Osteocyte (in vitro differentiated cells): ENCODE data around the gene ZNF501. TPM values are rescaled to one million over a fixed set of nuclear protein-coding genes. Genes with fewer than 3 reads are reported as not detected.

Experiments
- DNase-seq: peaks from one replicate; pipeline ENCODE4 v3.0.0; 2021; ENCODE audit warnings: mixed read lengths; ENCODE audit not compliant: unreplicated experiment; ENCODE audit errors: extremely low spot score
- H3K27ac Mint-ChIP-seq: one replicate; pipeline ENCODE4 v1.8.0; 2021; ENCODE audit warnings: mild to moderate bottlenecking, mixed read lengths; ENCODE audit not compliant: unreplicated experiment
- H3K27me3 Mint-ChIP-seq: one replicate; pipeline ENCODE4 v1.8.0; 2021; ENCODE audit warnings: mixed read lengths; ENCODE audit not compliant: unreplicated experiment
- H3K36me3 Mint-ChIP-seq: one replicate; pipeline ENCODE4 v1.8.0; 2021; ENCODE audit warnings: mixed read lengths; ENCODE audit not compliant: unreplicated experiment
- H3K4me1 Mint-ChIP-seq: one replicate; pipeline ENCODE4 v1.8.0; 2021; ENCODE audit warnings: mixed read lengths; ENCODE audit not compliant: unreplicated experiment
- H3K4me3 Mint-ChIP-seq: one replicate; pipeline ENCODE4 v1.8.0; 2021; ENCODE audit warnings: mild to moderate bottlenecking, moderate library complexity, mixed read lengths; ENCODE audit not compliant: unreplicated experiment
- H3K9me3 Mint-ChIP-seq: one replicate; pipeline ENCODE4 v1.8.0; 2021; ENCODE audit warnings: mixed read lengths; ENCODE audit not compliant: unreplicated experiment
- total RNA-seq: library from RNA; stranded (reverse); gene quantifications from 2 replicates; pipeline ENCODE4 v1.2.1, GENCODE V29; 2021
- TF ChIP-seq, protein P1 (sequence below): fragments of 200-600 bp; sonication (generic); IDR thresholded peaks from 2 replicates; pipeline ENCODE4 v1.5.0; 2021; ENCODE audit warnings: antibody characterized with exemption, mild to moderate bottlenecking, moderate library complexity

Gene ZNF501
- total RNA-seq, 1 donor from 2014 or later: 4.0 TPM

DNA sequence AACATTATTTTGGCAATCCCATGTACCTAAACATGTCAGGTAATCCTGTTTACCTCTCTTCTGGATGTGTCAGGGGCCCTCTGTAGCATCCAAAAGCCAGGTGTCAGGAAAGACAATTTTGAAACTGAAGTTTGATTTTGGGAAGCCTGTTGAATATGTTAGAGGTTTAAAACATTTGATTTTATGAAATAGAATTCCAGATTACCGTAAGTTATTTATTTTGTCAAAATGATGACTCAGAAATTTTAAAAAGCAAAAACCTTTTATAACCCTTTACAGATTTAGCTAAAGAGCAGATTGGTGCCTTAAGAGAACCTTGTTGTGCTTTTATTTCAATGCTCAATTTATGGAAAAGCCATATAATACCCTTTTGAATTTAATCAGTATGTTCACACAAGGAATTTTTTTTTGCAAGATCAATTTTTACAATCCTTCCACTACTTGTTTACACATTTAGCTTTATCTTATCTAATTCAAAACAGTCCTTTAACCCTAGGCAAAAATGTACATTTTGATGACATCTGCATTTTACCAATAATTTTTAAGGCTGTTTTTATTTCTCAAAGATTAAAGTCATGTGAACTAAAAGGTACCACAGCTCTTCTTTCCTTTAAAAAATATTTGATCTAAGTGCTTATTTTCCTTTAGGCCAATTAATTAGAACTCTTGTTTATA lies 42.1 kb downstream of the ZNF501 start:
- Mint-ChIP-seq H3K27me3 (no peaks in the 10 kb centered on the region), H3K27ac (no peak overlapping the region), H3K9me3 (peaks cover 14% of the 10 kb centered on the region), H3K36me3 (peaks cover 13% of the 10 kb centered on the region), H3K4me1 (no peaks in the 10 kb centered on the region), H3K4me3 (no peak overlapping the region)
- DNase-seq: no peak
- TF ChIP-seq, protein P1, sequence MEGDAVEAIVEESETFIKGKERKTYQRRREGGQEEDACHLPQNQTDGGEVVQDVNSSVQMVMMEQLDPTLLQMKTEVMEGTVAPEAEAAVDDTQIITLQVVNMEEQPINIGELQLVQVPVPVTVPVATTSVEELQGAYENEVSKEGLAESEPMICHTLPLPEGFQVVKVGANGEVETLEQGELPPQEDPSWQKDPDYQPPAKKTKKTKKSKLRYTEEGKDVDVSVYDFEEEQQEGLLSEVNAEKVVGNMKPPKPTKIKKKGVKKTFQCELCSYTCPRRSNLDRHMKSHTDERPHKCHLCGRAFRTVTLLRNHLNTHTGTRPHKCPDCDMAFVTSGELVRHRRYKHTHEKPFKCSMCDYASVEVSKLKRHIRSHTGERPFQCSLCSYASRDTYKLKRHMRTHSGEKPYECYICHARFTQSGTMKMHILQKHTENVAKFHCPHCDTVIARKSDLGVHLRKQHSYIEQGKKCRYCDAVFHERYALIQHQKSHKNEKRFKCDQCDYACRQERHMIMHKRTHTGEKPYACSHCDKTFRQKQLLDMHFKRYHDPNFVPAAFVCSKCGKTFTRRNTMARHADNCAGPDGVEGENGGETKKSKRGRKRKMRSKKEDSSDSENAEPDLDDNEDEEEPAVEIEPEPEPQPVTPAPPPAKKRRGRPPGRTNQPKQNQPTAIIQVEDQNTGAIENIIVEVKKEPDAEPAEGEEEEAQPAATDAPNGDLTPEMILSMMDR: no peak

DNA sequence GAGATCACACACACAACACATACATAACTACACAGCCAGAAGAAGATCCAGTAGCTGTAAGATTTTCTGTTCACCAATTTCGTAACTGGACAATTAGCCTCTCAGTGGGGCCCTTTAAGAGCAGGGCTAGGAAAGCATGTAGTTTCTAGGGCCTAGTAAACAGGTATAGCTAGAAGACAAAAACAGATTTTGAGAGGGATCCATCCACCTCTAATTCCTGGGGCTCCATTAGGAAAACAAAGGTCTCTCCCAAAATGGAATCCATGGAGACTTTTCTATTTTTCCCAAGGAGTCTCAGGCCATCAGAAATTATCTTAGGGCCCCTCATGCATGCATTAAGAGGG lies 42.6 kb downstream of the ZNF501 start:
- H3K27ac Mint-ChIP-seq: no peak overlapping the region
- TF ChIP-seq, protein P1: no peak
- H3K4me3 Mint-ChIP-seq: no peak overlapping the region
- peaks cover 13% of the 10 kb centered on the region for H3K36me3 Mint-ChIP-seq
- no peaks in the 10 kb centered on the region for H3K4me1 Mint-ChIP-seq
- H3K9me3 Mint-ChIP-seq: peaks cover 14% of the 10 kb centered on the region
- DNase-seq: no peak
- H3K27me3 Mint-ChIP-seq: no peaks in the 10 kb centered on the region

DNA sequence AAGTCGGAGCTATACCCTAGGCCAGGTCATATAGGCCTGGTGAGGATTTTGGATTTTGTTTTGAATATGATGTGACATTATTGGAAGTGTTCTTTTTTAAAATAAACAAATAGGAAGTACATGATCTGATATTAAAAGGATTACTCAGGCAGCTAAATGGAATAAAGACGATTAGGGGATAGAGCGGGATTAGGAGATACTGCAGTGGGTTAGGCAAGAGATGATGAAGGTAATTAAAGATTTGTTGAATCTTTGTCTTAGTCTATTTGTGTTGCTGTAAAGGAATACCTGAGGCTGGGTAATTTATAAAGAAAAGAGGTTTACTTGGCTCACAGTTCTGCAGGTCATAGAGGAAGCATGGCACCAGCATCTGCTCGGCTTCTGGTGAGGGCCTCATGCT lies 53.5 kb downstream of the ZNF501 start:
- Mint-ChIP-seq H3K27me3 (no peaks in the 10 kb centered on the region), H3K4me3 (no peak overlapping the region), H3K4me1 (no peaks in the 10 kb centered on the region)

More for the DNA sequence above, 53.5 kb downstream of the ZNF501 start:
- Mint-ChIP-seq H3K36me3 (peaks cover 4% of the 10 kb centered on the region), H3K27ac (no peak overlapping the region), H3K9me3 (no peaks in the 10 kb centered on the region)
- DNase-seq: no peak
- TF ChIP-seq, protein P1: no peak

Other genes starting within 250 kb of the ZNF501 start
- gene ZKSCAN7, start 174.4 kb upstream of the ZNF501 start, total RNA-seq: 7.4 TPM in 2 replicates
- 6.7 and 11.2 TPM in 2 replicates for gene ZNF660, start 144.7 kb upstream of the ZNF501 start, total RNA-seq
- gene ZNF197, start 104.6 kb upstream of the ZNF501 start, total RNA-seq: 20.1 and 21.9 TPM in 2 replicates
- 13.7 and 13.9 TPM in 2 replicates for gene ZNF35, start 80.9 kb upstream of the ZNF501 start, total RNA-seq
- gene ZNF502, start 17.0 kb upstream of the ZNF501 start, total RNA-seq: not detected in 2 replicates
- 32.5 and 35.1 TPM in 2 replicates for gene KIAA1143, start 32.0 kb downstream of the ZNF501 start, total RNA-seq
- 2.7 and 3.1 TPM in 2 replicates for gene KIF15, start 32.2 kb downstream of the ZNF501 start, total RNA-seq
- gene TMEM42, start 132.3 kb downstream of the ZNF501 start, total RNA-seq: 18.9 and 19.4 TPM in 2 replicates
- 0.26 TPM in 1 of 2 replicates, not detected in the other for gene TGM4, start 145.0 kb downstream of the ZNF501 start, total RNA-seq
- 90.3 and 96.6 TPM in 2 replicates for gene ZDHHC3, start 246.5 kb downstream of the ZNF501 start, total RNA-seq
- gene EXOSC7, start 246.6 kb downstream of the ZNF501 start, total RNA-seq: 36.7 and 39.8 TPM in 2 replicates